ENCODE data around the gene STXBP6.

Gene STXBP6

DNA sequence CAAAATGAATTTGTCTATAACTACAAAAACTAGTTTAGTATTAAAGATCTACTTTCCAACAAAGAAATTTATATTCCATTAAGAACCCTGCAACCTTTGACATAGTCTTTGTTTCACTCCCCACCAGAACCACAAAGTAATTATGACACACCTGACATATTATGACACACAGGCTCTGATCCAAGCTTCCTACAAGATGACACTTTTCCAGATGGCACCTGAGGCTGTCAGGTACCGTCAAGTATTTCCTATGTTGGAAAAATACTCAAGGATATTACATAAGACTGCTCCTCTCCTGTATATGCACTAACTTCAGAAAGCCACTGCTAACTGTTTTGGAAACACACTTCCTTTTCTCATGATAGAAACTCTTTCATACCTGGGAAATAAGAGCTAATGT lies 38.9 kb downstream of the STXBP6 start:
- DNase-seq, result no peak

DNA sequence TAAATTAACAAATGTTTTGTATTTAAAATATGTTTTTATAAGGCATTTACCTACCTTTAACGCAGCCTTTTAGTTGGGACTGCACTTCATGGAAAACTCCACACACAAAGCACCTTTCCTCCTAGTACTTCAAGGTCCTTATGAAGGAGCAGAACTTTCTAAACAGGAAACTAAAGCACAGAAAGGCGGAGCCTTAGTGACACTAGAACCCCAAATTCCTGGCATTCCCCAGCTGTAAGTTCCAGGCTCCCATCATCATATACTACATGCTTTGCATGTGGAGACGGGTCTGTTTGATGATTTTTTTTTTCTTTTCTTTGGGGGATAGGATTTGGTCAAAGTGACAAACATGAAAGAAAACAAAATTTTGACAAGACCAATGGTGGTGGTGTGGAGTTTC lies 39.5 kb downstream of the STXBP6 start:
- no peak for DNase-seq

DNA sequence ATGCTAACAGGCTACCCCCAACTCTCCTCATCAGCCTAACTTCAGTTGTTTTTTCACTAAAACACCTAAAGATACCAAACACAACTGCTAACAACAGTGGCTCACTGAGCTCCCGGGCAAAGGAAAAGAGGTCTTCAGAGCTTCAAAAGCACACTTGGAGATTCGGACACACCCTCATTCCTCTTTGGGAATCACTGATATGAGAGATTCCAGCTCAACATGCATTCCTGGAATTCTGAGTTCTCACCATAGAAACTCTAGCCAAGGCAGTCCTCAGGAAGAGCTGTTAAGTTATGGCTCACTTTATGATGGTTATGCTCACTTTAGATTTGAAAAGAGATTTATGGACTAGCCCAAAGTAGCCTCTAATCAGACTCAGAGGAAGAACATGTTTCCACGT lies 40.1 kb downstream of the STXBP6 start:
- no peak for DNase-seq

DNA sequence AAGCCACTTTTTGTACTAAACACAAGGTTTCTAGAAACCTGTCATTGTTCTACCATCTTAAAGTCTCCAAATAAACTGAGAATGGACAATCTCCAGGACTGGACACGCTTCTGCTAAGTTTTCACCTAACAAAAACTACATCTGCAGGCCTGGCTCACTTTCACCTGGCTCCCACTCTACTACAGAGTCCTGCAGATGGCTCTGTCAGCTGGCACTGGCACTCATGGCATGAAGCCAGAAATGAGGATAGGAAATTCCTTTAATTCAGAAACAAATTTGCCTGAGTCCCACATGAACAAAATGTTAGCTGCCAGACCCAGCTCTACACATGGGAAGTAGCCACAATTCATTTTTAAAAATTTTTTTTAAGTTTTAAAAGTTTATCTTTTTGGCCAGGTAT lies 42.1 kb downstream of the STXBP6 start:
- no peak for DNase-seq

DNA sequence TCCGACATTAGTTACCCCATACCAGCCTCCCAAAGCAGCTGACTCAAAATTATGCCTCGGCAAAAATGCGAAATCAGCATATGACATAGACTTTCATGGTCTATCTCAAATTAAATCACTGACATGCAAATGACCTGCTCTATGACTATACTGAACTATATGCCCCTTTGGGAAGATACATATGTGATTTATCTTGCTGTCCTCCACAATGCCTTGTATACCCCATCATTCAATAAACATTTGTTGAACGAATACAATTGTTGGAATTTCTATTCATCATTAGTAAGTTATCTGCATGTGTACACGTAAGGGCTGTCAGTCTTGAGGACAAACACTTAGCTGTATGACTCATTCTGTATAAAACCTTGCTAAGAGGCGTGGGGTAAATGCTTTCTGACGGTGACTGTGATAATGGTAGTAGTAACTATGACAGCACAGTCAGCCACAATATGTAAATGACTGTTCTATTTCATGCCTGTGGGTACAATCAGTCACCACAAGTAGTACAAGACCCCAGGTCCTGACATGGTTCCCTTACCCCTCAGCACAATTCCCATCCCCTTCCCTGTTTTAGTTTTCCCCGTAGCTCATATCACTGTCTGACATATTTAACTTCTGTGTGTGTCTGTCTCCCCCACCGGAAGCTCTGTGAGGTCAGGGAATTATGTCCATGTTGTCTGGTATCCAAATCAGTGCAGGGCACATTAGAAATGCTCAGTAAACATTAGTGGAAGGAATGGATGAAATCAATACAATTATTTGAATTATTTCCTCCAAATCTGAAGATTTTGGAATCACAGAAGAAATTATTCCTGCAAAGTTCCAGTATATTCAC lies 42.8 kb downstream of the STXBP6 start:
- no peak for DNase-seq

DNA sequence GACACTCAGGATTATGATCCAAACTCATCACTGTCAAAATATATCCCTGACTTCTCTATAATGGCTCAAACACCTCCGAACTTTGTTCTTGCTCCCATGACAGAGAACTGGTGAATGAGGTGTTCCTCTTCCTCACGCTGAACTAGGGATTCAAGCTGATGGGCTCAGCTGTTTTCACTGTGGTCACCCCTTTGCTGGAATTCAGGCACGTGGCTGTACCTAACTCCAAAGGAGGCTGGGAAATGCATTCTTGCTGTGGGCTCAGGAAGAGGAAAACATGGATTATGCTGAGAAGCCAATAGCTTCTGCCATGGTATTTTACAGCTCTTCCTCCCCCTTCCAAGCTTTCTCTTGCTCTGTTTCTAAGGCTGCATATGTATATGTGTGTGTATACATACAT lies 43.9 kb downstream of the STXBP6 start:
- DNase-seq, result no peak

DNA sequence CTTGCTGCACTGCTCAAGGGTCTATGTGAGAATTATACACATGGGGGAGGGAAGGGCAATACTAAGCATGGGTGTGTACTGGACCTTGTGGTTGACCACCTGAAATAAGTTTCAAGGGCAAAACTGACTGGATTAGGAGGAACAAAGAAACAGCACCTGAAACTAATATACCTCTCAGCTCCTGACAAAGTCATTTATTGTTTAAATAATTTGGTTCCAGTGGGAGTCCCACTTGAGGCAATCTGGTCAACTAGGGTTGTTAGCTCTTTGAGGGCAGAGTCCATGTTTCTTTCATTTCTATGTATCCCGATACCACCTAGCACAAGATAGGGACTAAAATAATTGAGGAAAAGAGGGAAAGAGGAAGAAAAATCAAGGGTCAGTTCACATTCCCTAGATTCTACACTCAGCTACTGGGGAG lies 45.5 kb downstream of the STXBP6 start:
- no peak for DNase-seq

DNA sequence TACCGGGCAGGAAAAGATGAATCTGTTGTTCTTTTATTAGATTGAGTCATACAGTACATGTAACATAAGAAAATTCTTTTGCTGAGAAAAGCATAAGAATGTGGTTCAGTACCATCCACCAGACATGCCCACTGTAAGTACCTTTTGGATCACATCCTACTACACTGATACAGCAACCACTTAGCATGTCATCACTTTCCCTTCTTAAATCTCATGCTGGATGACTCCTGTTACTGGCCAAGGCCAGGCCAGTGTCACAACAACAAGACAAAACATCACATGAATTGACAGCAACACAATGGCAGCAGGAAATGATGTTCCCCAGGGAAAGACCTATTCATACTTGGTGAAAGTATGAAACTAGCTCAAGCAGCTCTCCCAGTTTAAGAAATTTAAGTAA lies 46.4 kb downstream of the STXBP6 start:
- DNase-seq, result peak; percentile 37

DNA sequence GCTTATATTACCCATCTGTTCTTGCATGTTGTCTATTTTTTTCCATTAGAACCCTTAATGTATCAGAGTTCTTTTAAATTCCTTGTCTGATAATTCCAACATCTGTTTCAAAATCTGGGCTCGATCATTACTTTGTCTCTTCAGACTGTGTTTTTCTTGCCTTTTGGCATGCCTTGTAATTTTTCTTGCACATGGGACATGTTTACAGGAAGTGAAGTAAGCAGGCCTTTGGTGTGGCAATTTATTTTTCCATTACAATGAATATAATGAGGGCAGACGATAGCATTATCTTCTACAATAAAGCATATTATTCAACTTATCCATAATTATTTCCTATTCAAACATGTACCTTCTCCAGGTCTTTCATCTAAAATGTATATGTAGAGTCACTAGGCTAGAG lies 48.3 kb downstream of the STXBP6 start:
- no peak for DNase-seq

DNA sequence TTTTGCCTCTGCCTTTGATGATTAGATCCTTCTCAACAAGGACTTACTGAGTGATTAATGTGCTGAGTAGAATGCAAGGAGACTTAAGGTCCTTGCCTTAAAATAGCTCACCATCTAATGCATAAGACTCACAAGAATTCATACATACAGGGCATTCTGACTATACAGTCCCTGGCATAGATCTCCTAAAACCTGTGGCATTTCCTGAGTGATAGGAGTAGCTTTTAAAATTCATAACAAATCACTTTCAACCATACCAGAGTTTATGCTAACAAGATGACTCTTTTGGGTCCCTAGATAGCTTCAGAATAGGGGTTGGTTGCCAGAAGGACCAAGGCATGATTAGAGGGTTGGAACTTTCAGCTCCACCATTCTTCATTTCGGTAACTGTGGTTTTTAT lies 48.8 kb downstream of the STXBP6 start:
- no peak for DNase-seq

DNA sequence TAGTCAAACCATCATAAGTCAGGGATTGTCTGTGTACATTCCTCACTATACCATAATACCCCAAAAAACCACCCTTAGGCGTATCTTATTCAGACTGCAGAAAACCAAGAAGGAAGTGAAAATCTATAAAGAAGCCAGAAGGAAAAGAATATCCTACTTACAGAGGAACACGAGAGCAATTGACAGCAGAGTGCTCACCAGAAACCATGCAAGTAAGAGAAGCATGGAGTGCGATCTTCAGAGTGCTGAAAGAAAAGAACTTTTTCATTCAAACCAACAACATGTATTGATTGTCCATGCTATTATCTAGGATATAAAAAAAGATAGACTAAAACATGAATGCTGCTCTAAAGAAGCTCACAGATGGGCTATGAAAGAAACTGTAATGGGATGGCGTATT lies 50.8 kb downstream of the STXBP6 start:
- DNase-seq, result no peak

DNA sequence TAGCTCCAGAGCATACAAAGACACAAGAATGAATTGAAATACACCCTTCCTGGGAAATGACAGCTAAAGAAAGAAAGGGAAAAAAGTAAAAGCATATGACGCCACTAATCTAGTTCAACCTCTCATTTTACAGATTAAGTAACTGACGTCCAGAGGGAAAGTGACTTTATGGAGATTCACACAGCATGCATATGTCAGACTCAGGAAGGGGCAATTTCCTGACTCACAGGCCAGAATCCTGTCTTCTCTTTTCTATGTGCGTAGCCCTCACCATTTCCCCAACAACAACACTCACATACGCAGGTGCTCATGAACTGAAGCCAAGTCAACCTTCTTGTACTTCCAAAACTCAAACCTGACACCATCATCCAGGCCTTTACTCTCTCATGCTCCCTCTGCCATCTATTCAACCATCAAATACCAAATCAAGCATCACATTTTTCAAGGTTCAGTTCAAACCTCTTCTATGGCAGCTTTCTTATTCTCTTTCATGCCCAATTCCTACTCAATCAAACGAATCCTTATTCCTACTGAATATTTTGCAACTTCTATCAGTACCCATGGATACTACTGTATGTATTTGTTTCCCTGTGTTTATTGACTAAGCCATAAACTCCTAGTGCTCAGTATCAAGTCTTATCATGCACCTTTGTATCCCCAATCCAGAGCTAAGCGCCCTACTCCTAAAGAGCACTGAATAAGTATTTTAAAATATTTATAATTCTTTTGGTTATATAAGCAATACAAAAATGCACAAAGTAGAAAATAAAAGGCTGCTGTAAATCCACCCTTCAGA lies 52.8 kb downstream of the STXBP6 start:
- no peak for DNase-seq

DNA sequence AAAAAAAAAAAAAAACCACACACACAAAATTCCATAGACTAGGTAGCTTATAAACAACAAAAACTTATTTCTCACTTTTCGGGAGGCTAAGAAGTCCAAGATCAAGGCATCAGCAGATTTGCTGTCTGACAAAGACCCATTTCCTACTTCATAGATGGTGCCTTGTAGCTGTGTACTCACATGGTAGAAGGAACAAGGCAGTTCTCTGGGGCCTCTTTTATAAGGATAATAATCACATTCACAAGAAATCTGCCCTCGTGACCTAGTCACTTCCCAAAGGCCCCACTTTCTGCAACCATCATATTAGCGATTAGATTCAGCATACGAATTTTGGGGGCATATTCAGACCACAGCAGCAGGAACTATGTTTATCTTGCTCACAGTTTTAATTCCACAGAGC lies 54.9 kb downstream of the STXBP6 start:
- DNase-seq, result no peak

DNA sequence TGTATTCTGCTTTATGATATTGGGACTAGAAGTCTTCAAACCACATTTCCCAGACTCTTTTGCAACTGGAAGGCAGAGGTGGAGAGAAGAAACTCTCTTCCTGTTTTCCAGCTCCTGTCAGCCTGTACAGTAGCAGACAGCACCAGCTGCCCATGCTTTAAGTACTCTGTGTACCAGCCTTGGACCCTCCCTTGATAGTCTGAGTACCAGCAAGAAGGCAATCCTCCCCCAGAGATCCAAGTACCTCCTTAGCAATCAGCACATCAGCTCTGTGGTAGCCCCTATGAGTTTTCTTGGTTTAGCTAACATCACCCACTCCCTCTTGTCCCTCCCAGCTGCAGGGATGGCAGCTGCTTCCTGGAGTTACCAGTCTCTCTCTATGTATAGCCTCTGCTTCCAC lies 56.3 kb downstream of the STXBP6 start:
- no peak for DNase-seq

DNA sequence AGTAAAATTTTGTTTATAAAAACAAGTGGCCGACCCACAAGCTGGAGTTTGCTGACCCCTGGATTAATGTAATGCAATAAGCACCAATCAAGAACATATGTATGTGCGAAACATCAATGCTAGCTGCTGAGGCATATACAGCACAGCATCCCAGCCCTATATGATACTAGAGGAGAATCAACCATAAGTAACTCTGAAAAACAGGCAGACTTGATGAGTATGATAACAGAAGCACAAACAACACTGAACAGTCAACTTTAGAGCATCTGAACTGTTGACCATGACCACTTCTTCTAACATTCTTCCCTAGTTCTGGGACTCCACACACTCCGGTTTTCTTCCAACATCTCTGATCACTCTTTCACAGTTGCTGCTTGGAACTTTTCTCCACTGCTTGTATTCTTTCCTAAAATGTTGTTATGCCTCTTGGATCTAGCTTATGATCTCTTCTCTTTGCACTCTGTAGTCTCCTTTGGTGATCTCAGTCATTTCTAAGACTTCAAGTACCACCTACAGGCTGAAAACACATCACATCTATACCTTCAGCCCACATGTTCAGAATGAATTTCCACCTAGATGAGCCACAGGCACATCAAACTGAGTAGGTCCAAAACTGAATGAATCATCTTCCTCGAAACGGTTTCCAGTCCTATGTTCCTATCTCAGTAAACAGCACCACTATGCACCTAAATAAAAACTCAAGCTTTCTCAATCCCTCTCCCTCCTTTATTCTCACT lies 57.2 kb downstream of the STXBP6 start:
- DNase-seq, result no peak

DNA sequence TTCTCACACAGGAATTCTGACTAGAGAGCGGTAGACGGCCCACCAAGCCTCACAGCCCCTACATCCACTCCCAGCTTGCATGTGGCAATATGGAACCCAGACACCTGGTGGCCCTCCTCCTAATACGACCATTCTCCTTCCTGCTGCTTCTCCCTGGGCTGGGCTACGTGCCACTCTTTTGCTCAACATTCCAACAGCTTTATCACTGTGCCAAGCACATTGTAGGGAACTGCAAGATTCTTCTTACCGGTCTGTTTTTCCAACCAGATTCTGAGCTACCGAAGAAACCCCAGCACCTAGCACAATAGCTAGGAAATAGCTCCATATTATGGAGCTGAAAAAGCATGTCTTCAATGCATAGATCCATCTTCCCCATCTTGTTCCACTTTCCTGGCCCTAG lies 58.1 kb downstream of the STXBP6 start:
- DNase-seq, result no peak

DNA sequence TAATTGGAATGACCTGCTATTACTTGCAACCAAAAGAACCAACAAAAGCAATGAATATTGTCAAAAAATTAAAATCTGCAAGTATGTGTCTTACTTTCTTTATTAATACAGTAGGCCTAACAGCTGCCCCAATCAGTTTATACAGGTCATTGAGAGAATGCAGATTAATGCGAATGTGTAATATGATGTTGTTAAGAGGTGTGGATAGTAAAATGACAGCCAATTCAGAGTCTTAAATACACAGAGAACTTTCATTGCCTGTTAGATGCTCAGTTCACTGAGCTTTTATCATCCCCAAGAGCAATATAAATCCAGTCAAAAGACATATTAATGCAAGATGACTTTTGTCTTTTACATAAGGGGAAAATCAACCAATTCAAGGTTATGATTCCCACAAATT lies 58.7 kb downstream of the STXBP6 start:
- no peak for DNase-seq

DNA sequence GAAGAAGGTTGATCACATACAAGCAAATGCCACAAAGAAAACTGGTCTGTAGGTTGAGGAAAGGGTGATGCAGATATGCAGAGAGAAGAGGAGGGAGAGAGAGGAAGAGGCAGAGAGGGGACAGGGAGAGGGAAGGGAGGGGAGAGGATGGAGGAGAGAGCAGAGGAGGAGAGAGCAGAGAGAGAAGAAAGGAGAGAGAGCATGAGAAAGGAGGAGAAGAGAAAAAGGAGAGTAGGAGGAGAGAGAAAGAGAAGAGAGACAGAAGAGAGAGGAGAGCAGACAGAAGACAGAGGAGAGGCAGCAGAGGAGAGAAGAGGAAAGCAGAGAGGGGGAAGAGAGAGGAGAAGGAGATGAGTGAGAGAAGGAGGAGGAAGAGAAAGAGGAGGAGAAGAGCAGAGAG lies 59.2 kb downstream of the STXBP6 start:
- DNase-seq, result no peak

DNA sequence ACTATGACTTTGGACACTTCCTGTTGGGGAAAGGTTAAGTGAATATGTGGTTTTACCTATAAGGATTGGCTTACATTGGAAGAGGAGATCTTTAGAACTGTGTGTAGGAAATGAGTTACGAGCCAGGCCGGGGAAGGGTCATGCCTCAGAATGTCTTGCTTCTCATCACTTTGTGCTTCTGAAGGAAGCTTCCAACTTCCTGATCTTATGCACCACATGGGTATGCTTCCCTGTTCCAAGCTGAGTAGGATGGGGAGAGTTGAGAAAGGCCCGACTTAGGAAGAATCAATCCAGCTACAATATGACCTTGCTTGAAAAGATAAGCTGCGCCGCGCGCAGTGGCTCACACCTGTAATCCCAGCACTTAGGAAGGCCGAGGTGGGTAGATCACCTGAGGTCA lies 59.9 kb downstream of the STXBP6 start:
- DNase-seq, result no peak

DNA sequence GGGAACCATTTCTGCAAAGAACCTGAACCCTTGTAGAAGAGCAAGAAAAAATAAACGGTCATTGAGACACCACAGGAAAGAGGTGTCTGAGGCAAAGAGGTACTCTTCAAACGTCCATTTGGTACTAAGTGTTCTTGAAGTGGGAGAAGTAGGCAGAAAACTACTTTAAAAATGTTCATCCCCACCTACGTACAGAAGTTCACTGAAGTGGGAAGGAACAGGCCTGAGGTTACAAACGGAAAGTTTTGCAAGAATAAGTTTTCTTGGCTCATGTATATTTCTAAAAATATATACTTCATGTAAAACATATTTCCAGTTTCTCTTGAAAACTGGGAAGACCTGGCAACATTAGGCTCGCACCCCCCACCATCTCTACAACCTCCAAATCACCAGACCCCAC lies 61.2 kb downstream of the STXBP6 start:
- DNase-seq, result no peak

DNA sequence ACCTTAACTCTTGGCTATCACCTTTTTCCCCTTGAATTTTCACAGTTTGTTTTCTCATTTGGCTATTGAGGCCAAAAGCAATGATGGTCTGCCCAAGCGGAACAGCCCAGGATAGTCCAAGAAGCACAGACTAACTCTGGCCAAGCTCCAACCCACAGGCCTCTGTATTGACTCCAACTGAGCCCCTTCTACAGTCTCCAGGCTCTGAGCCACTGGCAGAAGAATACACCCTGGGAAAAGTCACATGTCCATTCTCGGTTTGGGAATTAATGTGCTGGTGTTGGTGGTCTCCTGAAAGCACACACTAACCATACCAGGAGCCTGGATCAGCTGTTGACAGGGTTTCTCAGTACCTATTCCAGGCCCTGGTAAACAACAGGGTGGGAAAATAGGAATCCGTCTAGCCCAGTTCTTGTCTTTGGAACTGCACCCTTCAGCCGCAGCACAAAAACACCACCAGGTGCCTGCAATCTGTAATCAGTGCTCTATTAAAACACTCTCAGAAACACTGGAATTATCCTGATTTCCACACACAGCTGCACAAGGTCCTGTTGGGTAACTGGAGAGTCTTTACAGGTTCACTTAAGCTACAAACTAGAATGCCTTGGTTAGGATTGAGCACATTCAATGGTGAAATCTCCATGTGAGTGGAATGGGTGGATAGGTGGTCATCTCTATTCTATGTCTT lies 63.6 kb downstream of the STXBP6 start:
- DNase-seq, result no peak

DNA sequence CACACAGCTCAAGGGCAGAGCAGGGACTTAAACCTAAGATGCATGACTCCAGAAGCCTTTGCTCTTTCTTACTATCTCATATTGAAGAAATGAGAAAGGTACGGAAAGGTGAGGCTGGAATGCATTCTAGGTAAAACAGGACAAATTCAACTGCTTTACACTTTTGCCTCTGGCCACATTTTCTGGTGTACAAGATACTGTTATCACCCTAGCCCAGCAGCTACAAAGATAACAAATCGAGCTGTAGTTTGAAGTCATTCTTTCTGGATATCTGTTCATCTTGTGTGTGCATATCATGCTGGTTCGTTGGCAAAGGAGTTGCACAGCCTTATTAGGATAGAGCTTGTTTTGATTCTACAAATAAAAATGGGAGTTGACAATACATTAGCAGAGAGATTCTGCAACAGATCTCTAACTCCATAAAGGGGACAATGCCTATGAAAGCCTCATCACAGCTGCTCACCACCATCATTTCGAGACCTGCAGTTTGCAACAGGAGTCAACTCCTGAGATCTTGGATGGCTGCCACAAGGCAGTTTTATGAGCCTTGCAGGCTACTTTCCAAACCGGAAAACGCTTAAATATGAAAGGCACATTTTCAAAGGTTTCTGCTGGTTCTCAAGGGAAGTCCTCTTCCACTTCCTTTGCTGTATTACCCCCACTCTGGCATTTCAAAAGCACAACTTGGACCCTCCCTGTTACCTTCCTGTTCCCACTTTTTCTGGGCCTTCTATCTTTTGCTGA lies 64.9 kb downstream of the STXBP6 start:
- DNase-seq, result no peak
